Brain microvascular endothelial cell (primary cell): ENCODE data around the gene ZNF286A.
A peak's percentile ranks its signal among the peaks of the same experiment; 100 is the strongest.
"Not testable (repeated sequence)": the region's sequence is repeated elsewhere in the genome, so short reads cannot be mapped to it uniquely, and the experiment has no call there.

Experiments
- DNase-seq: peaks from one replicate; pipeline ENCODE4 v3.0.0-alpha.2; 2020
- H3K27ac ChIP-seq: fragments of 250-450 bp; sonication (Bioruptor Pico); 2 replicates; pipeline ENCODE4 v1.5.1; 2020; ENCODE audit warnings: mild to moderate bottlenecking, moderate library complexity
- H3K27me3 ChIP-seq: fragments of 250-450 bp; sonication (Bioruptor Pico); replicated peaks from 2 replicates; pipeline ENCODE4 v1.5.1; 2020; ENCODE audit warnings: mild to moderate bottlenecking
- H3K36me3 ChIP-seq: fragments of 250-450 bp; sonication (Bioruptor Pico); replicated peaks from 2 replicates; pipeline ENCODE4 v1.5.1; 2020; ENCODE audit warnings: mild to moderate bottlenecking
- H3K4me3 ChIP-seq: 2 replicates; pipeline ENCODE4 v1.5.1; 2011; ENCODE audit warnings: low read depth, mild to moderate bottlenecking, control low read depth, low read length, moderate library complexity
- in situ Hi-C: cut with HindIII; loops from 2 replicates; pipeline ENCODE4 v1.10.0; 2017; ENCODE audit warnings: low sequenced_read_pairs, low pct_ligation_motif_present
- TF ChIP-seq, protein P1 (sequence below): IDR thresholded peaks from 2 replicates; pipeline ENCODE4 v1.5.1; 2011; ENCODE audit warnings: low read depth, mild to moderate bottlenecking, moderate library complexity, low read length, control low read depth, inconsistent platforms; ENCODE audit errors: missing control alignments

ZNF286A gene

DNA sequence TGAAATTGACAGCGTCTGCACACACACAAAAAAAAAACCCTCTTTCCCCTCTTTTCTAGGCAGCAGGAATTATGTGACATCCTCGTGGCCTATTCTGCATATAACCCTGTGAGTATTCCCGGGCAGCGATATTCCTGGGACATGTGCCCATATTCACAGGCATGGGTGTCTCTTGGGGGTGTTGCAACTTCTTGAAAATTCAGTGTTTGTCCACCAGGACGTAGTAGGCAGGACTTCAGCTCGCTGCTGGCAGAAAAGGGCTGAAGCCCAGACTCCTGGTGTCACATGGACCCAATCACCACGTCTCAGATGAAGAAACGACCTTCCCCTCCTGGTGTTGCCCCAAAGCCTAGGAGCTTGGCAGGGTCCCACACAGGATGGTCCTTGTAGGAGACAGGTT, 40.5 kb downstream of the ZNF286A start:
- DNase-seq, H3K27me3 ChIP-seq, H3K4me3 ChIP-seq, in situ Hi-C loops, H3K27ac ChIP-seq, H3K36me3 ChIP-seq: not testable (repeated sequence)
- TF ChIP-seq, protein P1, sequence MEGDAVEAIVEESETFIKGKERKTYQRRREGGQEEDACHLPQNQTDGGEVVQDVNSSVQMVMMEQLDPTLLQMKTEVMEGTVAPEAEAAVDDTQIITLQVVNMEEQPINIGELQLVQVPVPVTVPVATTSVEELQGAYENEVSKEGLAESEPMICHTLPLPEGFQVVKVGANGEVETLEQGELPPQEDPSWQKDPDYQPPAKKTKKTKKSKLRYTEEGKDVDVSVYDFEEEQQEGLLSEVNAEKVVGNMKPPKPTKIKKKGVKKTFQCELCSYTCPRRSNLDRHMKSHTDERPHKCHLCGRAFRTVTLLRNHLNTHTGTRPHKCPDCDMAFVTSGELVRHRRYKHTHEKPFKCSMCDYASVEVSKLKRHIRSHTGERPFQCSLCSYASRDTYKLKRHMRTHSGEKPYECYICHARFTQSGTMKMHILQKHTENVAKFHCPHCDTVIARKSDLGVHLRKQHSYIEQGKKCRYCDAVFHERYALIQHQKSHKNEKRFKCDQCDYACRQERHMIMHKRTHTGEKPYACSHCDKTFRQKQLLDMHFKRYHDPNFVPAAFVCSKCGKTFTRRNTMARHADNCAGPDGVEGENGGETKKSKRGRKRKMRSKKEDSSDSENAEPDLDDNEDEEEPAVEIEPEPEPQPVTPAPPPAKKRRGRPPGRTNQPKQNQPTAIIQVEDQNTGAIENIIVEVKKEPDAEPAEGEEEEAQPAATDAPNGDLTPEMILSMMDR: peak; percentile 15

DNA sequence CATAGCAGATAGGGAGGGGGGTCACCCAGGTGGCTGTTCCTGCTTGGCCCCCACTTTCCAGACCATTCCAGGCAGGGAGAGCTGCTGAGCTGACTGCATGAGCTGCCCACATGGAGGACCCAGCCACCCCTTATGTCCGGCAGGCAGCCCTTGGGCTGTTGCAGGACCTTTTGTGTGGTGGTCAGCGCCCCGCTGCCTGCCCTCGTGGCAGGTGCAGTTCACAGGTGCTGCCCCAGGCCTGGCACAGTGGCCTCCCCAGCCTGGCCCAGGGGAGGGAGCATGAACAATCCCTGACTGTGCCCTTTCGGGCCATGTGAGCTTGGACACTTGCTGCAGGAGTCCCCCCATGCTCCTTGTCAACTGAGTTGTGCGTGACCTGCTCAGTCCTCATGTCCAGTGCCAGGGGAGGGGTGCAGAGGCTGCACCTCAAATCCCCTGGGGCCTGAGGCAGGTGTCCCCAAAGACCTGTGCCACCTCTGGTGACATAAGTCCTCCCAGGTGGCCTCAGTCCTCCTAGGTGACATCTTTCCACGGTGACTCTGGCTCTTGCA, 41.1 kb downstream of the ZNF286A start:
- in situ Hi-C loops: no loop called here
- Histone ChIP-seq H3K27ac (no peak overlapping the region), H3K4me3 (no peak overlapping the region), H3K36me3 (no peaks in the 10 kb centered on the region), H3K27me3 (no peaks in the 10 kb centered on the region)
- DNase-seq: no peak
- TF ChIP-seq, protein P1: no peak

DNA sequence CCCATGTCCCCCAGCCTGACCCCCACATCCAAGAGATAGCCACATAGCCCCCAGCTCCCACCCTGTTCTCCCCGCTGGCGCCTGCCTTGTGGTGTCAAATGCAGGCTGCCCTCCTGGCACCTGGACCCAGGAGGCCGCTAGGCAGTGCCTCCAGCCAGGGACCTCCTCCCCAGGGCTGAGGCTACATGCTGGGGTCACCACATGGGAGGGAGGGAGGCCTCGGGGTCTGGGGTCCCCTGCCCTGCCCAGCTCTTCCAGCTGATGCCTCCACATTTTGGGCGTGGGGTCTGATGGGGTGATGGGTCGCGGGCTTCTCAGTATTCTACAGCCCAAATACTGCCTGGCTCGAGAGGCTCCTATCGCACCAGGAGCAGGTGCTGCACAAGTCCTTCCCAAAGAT, 42.1 kb downstream of the ZNF286A start:
- H3K27ac ChIP-seq: no peak overlapping the region
- in situ Hi-C loops: no loop called here
- TF ChIP-seq, protein P1: no peak

DNA sequence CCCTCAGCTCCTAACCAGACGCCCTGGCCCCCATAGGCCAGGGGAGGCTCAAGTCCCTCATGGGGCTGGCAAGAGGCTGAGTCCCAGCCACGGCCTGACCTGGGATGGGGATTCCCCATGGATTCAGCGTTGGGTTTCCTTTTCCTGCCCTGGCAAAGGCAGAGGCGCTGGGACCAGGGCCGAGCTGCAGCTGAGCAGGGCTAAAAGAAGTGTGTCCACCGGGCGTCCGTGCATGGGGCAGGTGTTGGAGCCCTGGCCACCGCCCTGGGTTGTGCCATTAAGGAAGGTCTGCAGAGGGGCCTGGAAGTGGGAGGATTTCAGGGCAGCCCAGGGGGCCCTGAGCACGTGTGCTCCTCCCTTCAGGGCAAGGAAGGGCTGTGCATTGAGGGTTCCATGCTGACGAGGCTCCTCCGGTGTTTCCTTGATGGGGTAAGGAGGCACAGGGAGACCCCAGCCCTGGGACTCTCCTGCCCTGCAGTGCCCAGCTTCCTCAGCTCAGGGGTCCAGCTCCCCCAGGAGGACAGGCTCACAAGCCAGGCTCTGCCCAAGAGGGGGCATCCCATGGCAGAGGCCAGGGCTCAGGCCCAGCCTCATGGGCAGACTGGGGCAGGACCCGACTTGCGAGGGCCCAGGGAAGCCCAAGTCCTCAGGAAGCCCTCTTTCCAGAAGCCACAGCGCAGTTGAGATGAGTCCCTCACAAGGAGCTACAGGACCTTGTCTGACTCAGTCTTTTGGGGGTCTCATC, 42.7 kb downstream of the ZNF286A start:
- in situ Hi-C loops: no loop called here
- H3K27me3 ChIP-seq: no peaks in the 10 kb centered on the region
- TF ChIP-seq, protein P1: no peak

More for the DNA sequence above, 42.1 kb downstream of the ZNF286A start:
- H3K4me3 ChIP-seq: no peak overlapping the region
- H3K36me3 ChIP-seq: no peaks in the 10 kb centered on the region
- H3K27me3 ChIP-seq: no peaks in the 10 kb centered on the region
- no peak for DNase-seq

DNA sequence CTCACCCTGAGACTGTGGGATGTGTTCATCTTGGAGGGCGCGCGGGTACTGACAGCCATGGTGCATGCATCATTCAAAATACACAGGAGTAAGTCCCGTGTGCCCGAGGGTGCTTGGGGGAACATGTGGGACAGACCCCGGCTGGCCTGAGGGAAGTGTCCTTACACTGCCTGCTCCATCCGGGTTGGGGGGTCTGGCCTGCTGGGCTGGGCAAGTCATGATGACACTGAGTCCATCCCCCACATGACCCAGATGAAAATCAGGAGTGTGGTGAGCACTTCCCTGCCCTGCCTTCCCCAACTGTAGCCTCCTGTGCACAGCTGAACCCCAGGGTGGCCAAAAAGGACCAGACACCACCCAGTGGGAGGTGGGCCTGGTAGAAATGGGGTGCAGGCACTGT, 43.4 kb downstream of the ZNF286A start:
- H3K27me3 ChIP-seq: no peaks in the 10 kb centered on the region
- TF ChIP-seq, protein P1: no peak
- H3K27ac ChIP-seq: no peak overlapping the region
- H3K36me3 ChIP-seq: no peaks in the 10 kb centered on the region
- in situ Hi-C loops: no loop called here
- no peak for DNase-seq
- H3K4me3 ChIP-seq: no peak overlapping the region

More for the DNA sequence above, 42.7 kb downstream of the ZNF286A start:
- DNase-seq: no peak
- Histone ChIP-seq H3K4me3 (no peak overlapping the region), H3K27ac (no peak overlapping the region), H3K36me3 (no peaks in the 10 kb centered on the region)
